Left ventricle myocardium superior (tissue), 1 donor: Measurements from ENCODE around the gene SRSF11. TPM values are rescaled to one million over a fixed set of nuclear protein-coding genes. Genes with fewer than 3 reads are reported as not detected.

Experiments used
- ATAC-seq: fragments of 200-7000 bp; cut with Tn5 transposase; one replicate; pipeline ENCODE4 v1.9.1; 2020; ENCODE audit warnings: mild to moderate bottlenecking, moderate library complexity
- DNase-seq: peaks from one replicate; pipeline ENCODE4 v3.0.0-alpha.2; 2020
- intact Hi-C: fragments of 100-400 bp; cut with micrococcal nuclease; formaldehyde crosslinking; loops from one replicate; pipeline ENCODE4 v1.11.0; 2022
- total RNA-seq: library from RNA; stranded (reverse); fragmentation: NEBNext Ultra II Directional; extraction: Animal tissue kit (Norgen Biotek cat#: 25700); gene quantifications from one replicate; pipeline ENCODE4 v1.2.1, GENCODE V29; 2021
- donor health status: DM: no; HTN: yes; CAD: no; lungs with severe emphysema.

The SRSF11 gene
- total RNA-seq, 1 donor from 2014 or later: 50.3 TPM

DNA sequence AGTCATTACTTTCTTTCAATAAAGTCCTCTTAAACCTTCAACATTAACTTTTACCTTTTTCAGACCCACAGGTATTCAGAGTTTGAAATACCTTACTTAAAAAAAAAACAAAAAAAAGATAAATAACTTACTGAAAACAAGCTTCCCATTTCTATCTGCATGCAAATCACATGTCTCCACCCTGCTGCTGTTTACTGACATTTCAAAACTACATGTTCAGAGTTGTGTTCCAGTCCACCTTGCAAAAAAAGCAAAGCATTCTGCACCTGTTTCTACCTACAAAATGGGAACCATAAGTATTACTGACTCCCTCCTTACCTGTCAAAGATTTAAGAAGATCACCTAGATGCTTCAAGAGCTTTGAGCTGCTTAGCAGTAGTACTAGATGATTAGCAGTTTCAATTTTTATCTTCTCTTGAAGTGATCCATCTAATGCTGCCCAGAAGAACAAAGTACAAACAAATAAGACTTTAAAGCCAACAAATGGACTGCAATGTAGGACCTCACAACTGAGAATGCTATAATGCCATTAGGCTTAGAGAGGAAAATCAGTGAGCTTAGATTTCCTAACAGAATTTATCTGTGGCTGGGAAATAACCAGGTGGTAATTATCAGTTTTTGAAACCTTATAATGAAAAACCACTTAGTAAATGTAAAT is 72.1 kb downstream of the SRSF11 start:
- DNase-seq (no peak), ATAC-seq (no peak)
- intact Hi-C loops: no loop called here

DNA sequence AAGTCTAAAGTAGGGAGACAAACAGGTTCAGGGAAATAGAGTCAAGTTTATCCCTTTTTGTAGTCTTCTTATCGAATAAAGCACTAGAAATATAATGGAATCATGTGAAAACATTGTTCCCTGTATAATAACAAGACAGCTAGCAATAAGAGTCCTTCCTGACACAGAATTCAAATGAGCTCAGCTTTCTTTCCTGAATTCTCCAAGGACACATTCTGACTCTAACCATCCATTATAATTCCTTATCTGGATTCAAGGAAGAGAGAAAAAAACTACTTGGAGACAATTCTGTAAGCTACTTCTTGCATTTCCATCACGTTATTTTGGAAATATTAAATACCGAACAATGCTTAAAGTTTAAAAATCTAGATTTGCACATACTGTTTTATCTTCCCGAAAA is 74.6 kb downstream of the SRSF11 start:
- DNase-seq (no peak), ATAC-seq (no peak)
- intact Hi-C loops: no loop called here

DNA sequence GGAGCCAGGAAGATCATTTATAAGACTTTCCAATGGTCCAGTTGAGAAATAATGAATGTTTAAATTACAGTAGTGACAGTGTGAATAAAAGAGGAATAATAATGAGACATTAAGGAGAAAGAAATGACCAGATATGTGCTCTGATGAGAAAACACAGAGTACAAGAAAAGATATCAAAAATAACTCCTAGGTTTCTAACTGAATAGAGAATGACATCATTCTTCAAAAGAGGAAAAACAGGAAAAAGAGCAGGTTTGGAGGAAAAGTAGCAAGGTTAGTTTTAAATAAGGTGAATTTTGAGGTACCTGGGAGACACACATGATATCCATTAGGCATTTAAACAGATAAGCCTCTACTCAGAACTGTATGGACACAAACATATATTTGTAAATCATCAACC is 78.3 kb downstream of the SRSF11 start:
- intact Hi-C loops: no loop called here
- DNase-seq: no peak
- no peak for ATAC-seq

Other genes starting within 250 kb of the SRSF11 start
- 9.8 TPM for gene LRRC40, start 15.8 kb upstream of the SRSF11 start, total RNA-seq
- gene ANKRD13C, start 133.3 kb downstream of the SRSF11 start, total RNA-seq: 9.3 TPM
- 1.1 TPM for gene CTH, start 189.9 kb downstream of the SRSF11 start, total RNA-seq